HFF-Myc (cell line): Measurements from ENCODE around the gene CDH23.

Experiments used
- DNase-seq: peaks from one replicate; pipeline ENCODE4 v3.0.0-alpha.2; 2011; ENCODE audit warnings: low read depth; ENCODE audit errors: extremely low read depth
- H3K4me3 ChIP-seq: replicated peaks from 2 replicates; pipeline ENCODE4 v1.5.1; 2011; ENCODE audit warnings: low read depth, mild to moderate bottlenecking, control low read depth, low read length
- TF ChIP-seq, protein P1 (sequence below): IDR thresholded peaks from 2 replicates; pipeline ENCODE4 v1.5.1; 2012; ENCODE audit warnings: mild to moderate bottlenecking, low read depth, low read length, control low read depth; ENCODE audit errors: missing control alignments

Gene CDH23

GRCh38 chr10:71436268-71437125, 39.8 kb downstream of the CDH23 start:
- no peak for DNase-seq
- TF ChIP-seq, protein P1, sequence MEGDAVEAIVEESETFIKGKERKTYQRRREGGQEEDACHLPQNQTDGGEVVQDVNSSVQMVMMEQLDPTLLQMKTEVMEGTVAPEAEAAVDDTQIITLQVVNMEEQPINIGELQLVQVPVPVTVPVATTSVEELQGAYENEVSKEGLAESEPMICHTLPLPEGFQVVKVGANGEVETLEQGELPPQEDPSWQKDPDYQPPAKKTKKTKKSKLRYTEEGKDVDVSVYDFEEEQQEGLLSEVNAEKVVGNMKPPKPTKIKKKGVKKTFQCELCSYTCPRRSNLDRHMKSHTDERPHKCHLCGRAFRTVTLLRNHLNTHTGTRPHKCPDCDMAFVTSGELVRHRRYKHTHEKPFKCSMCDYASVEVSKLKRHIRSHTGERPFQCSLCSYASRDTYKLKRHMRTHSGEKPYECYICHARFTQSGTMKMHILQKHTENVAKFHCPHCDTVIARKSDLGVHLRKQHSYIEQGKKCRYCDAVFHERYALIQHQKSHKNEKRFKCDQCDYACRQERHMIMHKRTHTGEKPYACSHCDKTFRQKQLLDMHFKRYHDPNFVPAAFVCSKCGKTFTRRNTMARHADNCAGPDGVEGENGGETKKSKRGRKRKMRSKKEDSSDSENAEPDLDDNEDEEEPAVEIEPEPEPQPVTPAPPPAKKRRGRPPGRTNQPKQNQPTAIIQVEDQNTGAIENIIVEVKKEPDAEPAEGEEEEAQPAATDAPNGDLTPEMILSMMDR: no peak

GRCh38 chr10:71437537-71438092, 40.9 kb downstream of the CDH23 start:
- no peak for DNase-seq
- H3K4me3 ChIP-seq: no peak overlapping the region
- TF ChIP-seq, protein P1: no peak

More at GRCh38 chr10:71436268-71437125, 39.8 kb downstream of the CDH23 start:
- H3K4me3 ChIP-seq: no peak overlapping the region

GRCh38 chr10:71438761-71439160, 42.0 kb downstream of the CDH23 start:
- DNase-seq: no peak
- TF ChIP-seq, protein P1: no peak
- no peak overlapping the region for H3K4me3 ChIP-seq

DNA sequence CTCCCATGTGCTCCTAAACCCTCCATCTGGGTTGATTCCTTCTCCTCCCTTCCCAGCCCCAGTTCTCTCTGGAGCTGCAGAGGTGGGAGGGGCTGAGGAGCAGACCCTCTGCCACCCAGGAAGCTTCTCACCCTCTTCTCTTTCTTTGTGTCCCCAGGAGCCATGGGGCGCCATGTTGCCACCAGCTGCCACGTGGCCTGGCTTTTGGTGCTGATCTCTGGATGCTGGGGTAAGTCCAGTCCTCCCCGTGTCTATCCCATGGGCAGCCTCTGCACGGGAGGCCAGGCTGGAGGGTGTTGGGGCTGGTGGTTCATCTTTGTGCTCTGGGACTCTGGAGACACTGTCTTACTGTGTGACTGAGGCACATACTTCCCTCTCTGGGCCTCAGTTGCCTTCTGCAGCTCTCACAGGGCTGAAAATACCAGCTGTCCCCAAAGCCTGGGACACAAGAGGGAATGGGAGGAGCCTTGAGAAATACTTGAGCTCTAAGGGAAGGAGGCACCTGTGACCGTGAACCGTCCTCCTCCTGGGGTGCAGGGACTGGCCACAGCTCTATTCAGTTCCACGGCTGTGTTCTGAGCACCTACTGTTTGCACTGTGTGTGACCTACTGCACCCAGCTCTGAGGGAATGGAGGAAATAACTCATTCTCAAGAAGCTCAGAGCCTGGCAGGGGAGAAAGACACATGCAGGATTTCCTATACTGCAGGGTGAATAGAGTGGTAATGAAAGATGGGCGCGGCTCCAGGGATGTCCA, 43.1 kb downstream of the CDH23 start:
- no peak for DNase-seq
- no peak overlapping the region for H3K4me3 ChIP-seq
- TF ChIP-seq, protein P1: no peak

DNA sequence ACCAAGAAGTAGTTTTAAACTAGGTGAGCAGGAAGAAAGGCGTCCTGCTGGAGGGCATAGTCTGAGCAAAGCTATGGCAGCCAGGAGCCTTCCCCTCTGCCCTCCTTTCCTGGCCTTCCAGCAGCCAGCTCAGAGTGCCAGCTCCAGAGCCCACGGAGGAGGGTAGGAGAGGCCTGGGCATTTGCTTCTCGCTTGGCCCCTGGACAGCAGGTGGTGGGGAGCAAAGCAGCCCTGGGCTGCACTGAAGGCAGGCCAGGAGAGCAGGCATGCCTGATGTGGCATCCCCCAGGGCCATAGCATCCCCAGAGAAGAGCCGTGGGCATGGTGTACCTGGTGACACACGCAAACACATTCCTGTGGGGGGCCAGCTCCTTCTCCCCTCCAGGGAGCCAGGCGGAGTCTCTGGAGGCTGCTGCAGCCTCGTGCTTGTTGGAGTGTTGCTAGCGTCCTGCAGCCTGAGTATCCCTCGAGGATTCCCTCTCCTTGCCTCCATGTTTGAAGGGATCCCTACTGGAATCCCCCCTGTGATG, 43.9 kb downstream of the CDH23 start:
- no peak overlapping the region for H3K4me3 ChIP-seq
- DNase-seq: no peak
- TF ChIP-seq, protein P1: no peak

DNA sequence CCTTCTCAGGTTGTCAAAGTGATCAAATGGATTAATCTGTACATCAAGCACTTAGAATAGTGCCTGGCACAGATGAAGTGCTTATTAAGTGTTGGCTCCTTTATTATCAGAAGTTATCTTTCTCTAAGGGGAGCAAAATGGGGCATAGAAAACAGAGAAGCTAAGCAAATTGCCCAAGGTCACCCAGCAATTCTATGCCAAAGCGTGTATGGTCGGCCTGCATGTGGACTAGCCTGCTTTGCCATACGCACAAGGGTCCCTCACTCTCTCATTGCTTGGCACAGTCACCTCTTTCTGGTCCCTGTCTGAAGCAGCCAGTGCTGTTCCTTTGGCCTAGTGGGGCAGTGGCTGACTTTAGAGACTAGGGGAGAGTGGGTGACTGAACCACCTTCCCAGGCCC, 45.3 kb downstream of the CDH23 start:
- H3K4me3 ChIP-seq: no peak overlapping the region
- TF ChIP-seq, protein P1: no peak
- DNase-seq: no peak
